Large intestine (tissue), 3 donors: ENCODE measurements around the gene PKM. TPM values are rescaled to one million over a fixed set of nuclear protein-coding genes. Genes with fewer than 3 reads are reported as not detected.
A peak's percentile ranks its signal among the peaks of the same experiment; 100 is the strongest.

Experiments
- DNase-seq, 2 donors: peaks; one replicate each; pipeline versions ENCODE4 v3.0.0 to v3.0.0-alpha.2; 2013
- H3K27ac ChIP-seq: one replicate; pipeline ENCODE4 v1.5.1; 2013; ENCODE audit warnings: low read length
- H3K27me3 ChIP-seq: 2 replicates; pipeline ENCODE4 v1.6.1; 2013; ENCODE audit warnings: low read length; ENCODE audit not compliant: control insufficient read depth, insufficient read depth
- H3K36me3 ChIP-seq: 2 replicates; pipeline ENCODE4 v1.6.1; 2013; ENCODE audit warnings: low read length; ENCODE audit not compliant: control insufficient read depth, insufficient read depth
- H3K4me1 ChIP-seq: one replicate; pipeline ENCODE4 v1.6.1; 2013; ENCODE audit warnings: low read length; ENCODE audit not compliant: control insufficient read depth, insufficient read depth
- H3K4me3 ChIP-seq: one replicate; pipeline ENCODE4 v1.5.1; 2013; ENCODE audit warnings: low read length
- H3K9me3 ChIP-seq: one replicate; pipeline ENCODE4 v1.6.1; 2013; ENCODE audit warnings: mild to moderate bottlenecking, low read depth, low read length, moderate library complexity; ENCODE audit not compliant: control insufficient read depth
- WGBS: methylation state at CpG from one replicate; pipeline ENCODE4 v1.1.5; 2013; ENCODE audit warnings: low lambda C conversion rate; ENCODE audit not compliant: insufficient coverage; 5-methylcytosine and 5-hydroxymethylcytosine counted together
- polyA plus RNA-seq: library from polyadenylated mRNA; unstranded; fragments of 120-200 nt; gene quantifications from one replicate; pipeline ENCODE4 v1.2.1, GENCODE V29; 2013

The PKM gene
- polyA plus RNA-seq, 1 donor, result 322 TPM

- Histone ChIP-seq H3K9me3 (no peaks in the 10 kb centered on the region), H3K4me3 (no peak overlapping the region), H3K36me3 (peaks cover 12% of the 10 kb centered on the region), H3K4me1 (peaks cover 28% of the 10 kb centered on the region), H3K27ac (peak overlapping the region; percentile 65), H3K27me3 (no peaks in the 10 kb centered on the region)
- no CpG with 5 or more reads among the region's 8 CpGs for WGBS
- peak in 1 of 2 donors; percentile 73 for DNase-seq
Measured at GRCh38 chr15:72227192-72227586, 3.8 kb downstream of the PKM start.

- H3K9me3 ChIP-seq, result no peaks in the 10 kb centered on the region
- H3K4me3 ChIP-seq, result no peak overlapping the region
- 100% methylated on average over 2 of the region's 10 CpGs for WGBS
- DNase-seq, result no peak
- H3K36me3 ChIP-seq, result peaks cover 27% of the 10 kb centered on the region
- no peaks in the 10 kb centered on the region for H3K27me3 ChIP-seq
- H3K27ac ChIP-seq, result no peak overlapping the region
- peaks cover 42% of the 10 kb centered on the region for H3K4me1 ChIP-seq
Measured at GRCh38 chr15:72223278-72223677, 7.7 kb downstream of the PKM start.

- peaks cover 38% of the 10 kb centered on the region for H3K4me1 ChIP-seq
- H3K9me3 ChIP-seq, result no peaks in the 10 kb centered on the region
- no peak overlapping the region for H3K27ac ChIP-seq
- no peaks in the 10 kb centered on the region for H3K27me3 ChIP-seq
- no peak overlapping the region for H3K4me3 ChIP-seq
- no peak for DNase-seq
- no CpG with 5 or more reads among the region's 4 CpGs for WGBS
- peaks cover 32% of the 10 kb centered on the region for H3K36me3 ChIP-seq
Measured at GRCh38 chr15:72222393-72222792, 8.6 kb downstream of the PKM start.

- Histone ChIP-seq H3K9me3 (no peaks in the 10 kb centered on the region), H3K4me3 (no peak overlapping the region), H3K27ac (peak overlapping the region; percentile 8), H3K4me1 (peaks cover 36% of the 10 kb centered on the region), H3K36me3 (peaks cover 49% of the 10 kb centered on the region), H3K27me3 (no peaks in the 10 kb centered on the region)
- WGBS, result no CpG with 5 or more reads among the region's 1 CpG
- DNase-seq, result no peak
Measured at GRCh38 chr15:72220687-72221086, 10.3 kb downstream of the PKM start.

- Histone ChIP-seq H3K27me3 (no peaks in the 10 kb centered on the region), H3K4me1 (peaks cover 38% of the 10 kb centered on the region), H3K27ac (no peak overlapping the region), H3K4me3 (no peak overlapping the region), H3K36me3 (peaks cover 54% of the 10 kb centered on the region), H3K9me3 (no peaks in the 10 kb centered on the region)
- no CpG with 5 or more reads among the region's 4 CpGs for WGBS
- no peak for DNase-seq
Measured at GRCh38 chr15:72217216-72217615, 13.8 kb downstream of the PKM start.

- H3K4me3 ChIP-seq, result no peak overlapping the region
- WGBS, result no CpG with 5 or more reads among the region's 1 CpG
- H3K4me1 ChIP-seq, result peaks cover 38% of the 10 kb centered on the region
- peaks cover 62% of the 10 kb centered on the region for H3K36me3 ChIP-seq
- H3K27ac ChIP-seq, result peak overlapping the region; percentile 69
- no peaks in the 10 kb centered on the region for H3K9me3 ChIP-seq
- DNase-seq, result peak in 1 of 2 donors; percentile 80
- H3K27me3 ChIP-seq, result no peaks in the 10 kb centered on the region
Measured at GRCh38 chr15:72216079-72216478, 14.9 kb downstream of the PKM start.

- Histone ChIP-seq H3K4me1 (no peaks in the 10 kb centered on the region), H3K4me3 (no peak overlapping the region), H3K27me3 (no peaks in the 10 kb centered on the region), H3K27ac (no peak overlapping the region), H3K9me3 (peaks cover 3% of the 10 kb centered on the region), H3K36me3 (peaks cover 88% of the 10 kb centered on the region)
- no peak for DNase-seq
Measured at GRCh38 chr15:72207558-72208085, 23.4 kb downstream of the PKM start.

- no peak overlapping the region for H3K4me3 ChIP-seq
- no peaks in the 10 kb centered on the region for H3K27me3 ChIP-seq
- peaks cover 3% of the 10 kb centered on the region for H3K9me3 ChIP-seq
- peaks cover 93% of the 10 kb centered on the region for H3K36me3 ChIP-seq
- H3K27ac ChIP-seq, result no peak overlapping the region
- H3K4me1 ChIP-seq, result no peaks in the 10 kb centered on the region
- WGBS, result no CpG with 5 or more reads among the region's 5 CpGs
- no peak for DNase-seq
Measured at GRCh38 chr15:72206677-72207000, 24.4 kb downstream of the PKM start.

- peaks cover 93% of the 10 kb centered on the region for H3K36me3 ChIP-seq
- no peaks in the 10 kb centered on the region for H3K4me1 ChIP-seq
- H3K9me3 ChIP-seq, result peaks cover 3% of the 10 kb centered on the region
- no peak for DNase-seq
- no peaks in the 10 kb centered on the region for H3K27me3 ChIP-seq
- no CpG with 5 or more reads among the region's 10 CpGs for WGBS
- H3K4me3 ChIP-seq, result no peak overlapping the region
- no peak overlapping the region for H3K27ac ChIP-seq
Measured at GRCh38 chr15:72205896-72206676, 24.9 kb downstream of the PKM start.

GRCh38 chr15:72205273-72205672 lies 25.7 kb downstream of the PKM start:
- WGBS, result no CpG with 5 or more reads among the region's 2 CpGs
- no peaks in the 10 kb centered on the region for H3K27me3 ChIP-seq
- H3K27ac ChIP-seq, result no peak overlapping the region
- no peak for DNase-seq
- H3K36me3 ChIP-seq, result peaks cover 96% of the 10 kb centered on the region
- H3K4me1 ChIP-seq, result peaks cover 6% of the 10 kb centered on the region
- peaks cover 3% of the 10 kb centered on the region for H3K9me3 ChIP-seq
- no peak overlapping the region for H3K4me3 ChIP-seq

GRCh38 chr15:72203507-72203837 lies 27.5 kb downstream of the PKM start:
- no peaks in the 10 kb centered on the region for H3K27me3 ChIP-seq
- peaks cover 4% of the 10 kb centered on the region for H3K9me3 ChIP-seq
- no peak for DNase-seq
- WGBS, result 60% methylated on average over 1 of the region's 5 CpGs
- no peak overlapping the region for H3K4me3 ChIP-seq
- H3K27ac ChIP-seq, result no peak overlapping the region
- H3K4me1 ChIP-seq, result peaks cover 24% of the 10 kb centered on the region
- peaks cover 95% of the 10 kb centered on the region for H3K36me3 ChIP-seq
